GM10266 (cell line): ENCODE results near the gene CKLF.

Experiments used
- DNase-seq: peaks from one replicate; pipeline ENCODE4 v3.0.0; 2012; ENCODE audit errors: extremely low spot score
- TF ChIP-seq, protein P1 (sequence below): IDR thresholded peaks from 2 replicates; pipeline ENCODE4 v1.5.1; 2012; ENCODE audit warnings: mild to moderate bottlenecking, low read depth; ENCODE audit not compliant: control insufficient read depth, insufficient read depth; ENCODE audit errors: missing control alignments

The CKLF gene

DNA sequence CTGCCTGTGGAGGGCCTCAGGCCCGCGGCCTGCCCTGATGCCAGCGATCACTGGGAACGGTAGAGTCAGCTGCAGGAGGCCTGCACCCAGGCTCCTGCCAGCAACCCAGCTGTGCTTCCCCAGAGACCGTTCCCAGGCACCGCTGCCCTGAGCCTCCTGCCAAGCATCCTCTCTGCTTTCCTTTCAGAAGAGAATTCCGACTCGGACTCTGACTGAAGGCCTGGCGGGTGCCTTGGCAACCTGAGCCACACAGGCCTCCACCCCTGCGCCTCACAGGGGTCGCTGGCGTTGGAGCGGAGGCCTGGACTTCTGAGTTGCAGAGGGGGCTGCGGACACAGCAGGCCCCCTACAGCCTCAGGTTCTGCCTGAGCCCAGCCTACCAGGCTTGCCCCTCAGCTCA is 60.0 kb downstream of the CKLF start:
- TF ChIP-seq, protein P1, sequence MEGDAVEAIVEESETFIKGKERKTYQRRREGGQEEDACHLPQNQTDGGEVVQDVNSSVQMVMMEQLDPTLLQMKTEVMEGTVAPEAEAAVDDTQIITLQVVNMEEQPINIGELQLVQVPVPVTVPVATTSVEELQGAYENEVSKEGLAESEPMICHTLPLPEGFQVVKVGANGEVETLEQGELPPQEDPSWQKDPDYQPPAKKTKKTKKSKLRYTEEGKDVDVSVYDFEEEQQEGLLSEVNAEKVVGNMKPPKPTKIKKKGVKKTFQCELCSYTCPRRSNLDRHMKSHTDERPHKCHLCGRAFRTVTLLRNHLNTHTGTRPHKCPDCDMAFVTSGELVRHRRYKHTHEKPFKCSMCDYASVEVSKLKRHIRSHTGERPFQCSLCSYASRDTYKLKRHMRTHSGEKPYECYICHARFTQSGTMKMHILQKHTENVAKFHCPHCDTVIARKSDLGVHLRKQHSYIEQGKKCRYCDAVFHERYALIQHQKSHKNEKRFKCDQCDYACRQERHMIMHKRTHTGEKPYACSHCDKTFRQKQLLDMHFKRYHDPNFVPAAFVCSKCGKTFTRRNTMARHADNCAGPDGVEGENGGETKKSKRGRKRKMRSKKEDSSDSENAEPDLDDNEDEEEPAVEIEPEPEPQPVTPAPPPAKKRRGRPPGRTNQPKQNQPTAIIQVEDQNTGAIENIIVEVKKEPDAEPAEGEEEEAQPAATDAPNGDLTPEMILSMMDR: no peak
- no peak for DNase-seq

DNA sequence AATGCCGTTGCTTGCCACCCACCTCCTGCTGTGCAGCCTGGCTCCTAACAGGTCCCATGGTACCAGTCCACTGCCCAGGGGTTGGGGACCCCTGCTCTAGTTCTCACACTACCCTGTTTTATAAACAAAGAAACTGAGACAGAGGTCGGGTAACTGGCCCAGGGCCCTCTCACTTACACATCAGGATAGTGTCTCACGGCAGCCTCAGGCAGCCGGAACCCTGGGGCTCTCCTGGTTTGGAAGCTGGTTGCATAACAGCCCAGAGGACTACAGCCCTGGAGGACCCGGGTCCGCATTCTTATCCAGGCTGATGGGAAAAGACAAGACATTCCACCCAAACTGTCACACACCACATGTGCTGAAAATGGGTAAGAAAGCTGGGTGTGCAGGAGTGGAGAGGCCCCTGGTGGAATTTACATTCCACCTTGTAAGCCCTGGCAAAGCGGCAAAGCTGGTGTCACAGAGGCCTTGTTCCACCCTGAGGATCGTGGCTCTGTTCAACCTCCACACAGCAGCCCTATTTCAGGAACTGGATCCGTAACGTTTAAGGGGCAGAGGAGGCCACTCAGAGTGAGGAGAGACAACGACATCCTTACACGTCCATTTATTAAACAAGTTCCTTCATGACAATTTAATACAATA is 61.9 kb downstream of the CKLF start:
- DNase-seq: no peak
- TF ChIP-seq, protein P1: no peak
